ENCODE data around the gene SORCS2. TPM values are rescaled to one million over a fixed set of nuclear protein-coding genes. Genes with fewer than 3 reads are reported as not detected.

SORCS2 gene
- total RNA-seq, 2 experiments from 2014 or later = 0.03 TPM; not detected in 1

GRCh38 chr4:7154351-7154981, 37.9 kb upstream of the SORCS2 start:
- DNase-seq (ENCODE audit: low spot score) = no peak
- no peak for TF ChIP-seq EZH2phosphoT487 (IDR thresholded peaks at IDR 0.05; ENCODE audit: borderline replicate concordance, low read depth, low read length)
- TF ChIP-seq CTCF (conservative IDR thresholded peaks at IDR 0.05; ENCODE audit: low read length) = no peak
- Histone ChIP-seq H3K4me2 (ENCODE audit: low read length) (no peak overlapping the region), H2AFZ (ENCODE audit: low read length) (no peak overlapping the region), H3K27ac (ENCODE audit: low read depth, low read length, poor library complexity, severe bottlenecking) (no peak overlapping the region), H3K9me3 (ENCODE audit: low read length) (no peaks in the 10 kb centered on the region), H3K4me1 (ENCODE audit: insufficient read depth, low read length, poor library complexity, severe bottlenecking) (no peaks in the 10 kb centered on the region), H4K20me1 (ENCODE audit: insufficient read depth, low read length) (no peaks in the 10 kb centered on the region), H3K36me3 (ENCODE audit: insufficient read depth, low read length) (no peaks in the 10 kb centered on the region), H3K79me2 (ENCODE audit: insufficient read depth, low read depth, low read length) (no peaks in the 10 kb centered on the region), H3K9me2 (ENCODE audit: insufficient read depth, low read length) (no peaks in the 10 kb centered on the region), H3K4me3 (ENCODE audit: low read depth, low read length, poor library complexity, severe bottlenecking) (no peak overlapping the region)
- BruUV-seq (replicated peaks) = no TSS peak
- POLR2A ChIA-PET = no interaction called here
- CTCF ChIA-PET (ENCODE audit: unreplicated experiment) = no interaction called here
- intact Hi-C loops (cut with micrococcal nuclease; ENCODE audit: unreplicated experiment) = no loop called here

GRCh38 chr4:7155590-7156071, 36.7 kb upstream of the SORCS2 start:
- H3K4me3 ChIP-seq (ENCODE audit: low read depth, low read length, poor library complexity, severe bottlenecking) = no peak overlapping the region
- POLR2A ChIA-PET = no interaction called here
- H3K79me2 ChIP-seq (ENCODE audit: insufficient read depth, low read depth, low read length) = no peaks in the 10 kb centered on the region
- no peak for DNase-seq (ENCODE audit: low spot score)
- intact Hi-C loops (cut with micrococcal nuclease; ENCODE audit: unreplicated experiment) = no loop called here
- no peak for TF ChIP-seq EZH2phosphoT487 (IDR thresholded peaks at IDR 0.05; ENCODE audit: borderline replicate concordance, low read depth, low read length)
- TF ChIP-seq CTCF (conservative IDR thresholded peaks at IDR 0.05; ENCODE audit: low read length) = no peak
- no peak overlapping the region for H3K27ac ChIP-seq (ENCODE audit: low read depth, low read length, poor library complexity, severe bottlenecking)
- H3K4me2 ChIP-seq (ENCODE audit: low read length) = no peak overlapping the region
- H3K9me3 ChIP-seq (ENCODE audit: low read length) = no peaks in the 10 kb centered on the region
- BruUV-seq (replicated peaks) = no TSS peak
- no peaks in the 10 kb centered on the region for H3K36me3 ChIP-seq (ENCODE audit: insufficient read depth, low read length)
- no peaks in the 10 kb centered on the region for H3K9me2 ChIP-seq (ENCODE audit: insufficient read depth, low read length)
- no peaks in the 10 kb centered on the region for H4K20me1 ChIP-seq (ENCODE audit: insufficient read depth, low read length)
- no peaks in the 10 kb centered on the region for H3K4me1 ChIP-seq (ENCODE audit: insufficient read depth, low read length, poor library complexity, severe bottlenecking)
- CTCF ChIA-PET (ENCODE audit: unreplicated experiment) = no interaction called here
- no peak overlapping the region for H2AFZ ChIP-seq (ENCODE audit: low read length)

DNA sequence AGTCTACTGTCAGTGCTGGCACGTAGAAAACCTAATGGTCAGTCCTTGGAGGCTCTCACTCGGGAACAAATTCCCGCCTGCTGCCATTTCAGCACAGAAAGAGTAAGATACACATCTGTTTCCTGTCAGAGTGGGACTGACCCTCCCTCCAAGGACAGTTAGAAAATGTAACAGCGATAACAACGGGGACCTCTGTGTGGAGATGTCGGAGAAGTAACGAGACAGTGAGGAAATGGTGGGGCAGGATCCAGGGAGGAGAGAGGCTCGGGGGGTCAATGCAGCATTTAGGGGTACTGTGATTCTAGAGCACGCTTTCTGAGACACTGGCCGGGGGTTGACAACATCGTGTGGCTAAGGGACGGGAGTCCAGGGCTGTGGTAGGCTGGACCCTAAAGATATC, 36.0 kb upstream of the SORCS2 start:
- no peaks in the 10 kb centered on the region for H4K20me1 ChIP-seq (ENCODE audit: insufficient read depth, low read length)
- ChIA-PET CTCF (ENCODE audit: unreplicated experiment) (interaction anchor here (1.0 kb wide), 1 partner anchor 297 kb away, joined by 4 read pairs; no protein-coding TSS in a partner anchor), POLR2A (no interaction called here)
- no peaks in the 10 kb centered on the region for H3K9me3 ChIP-seq (ENCODE audit: low read length)
- intact Hi-C loops (cut with micrococcal nuclease; ENCODE audit: unreplicated experiment) = no loop called here
- BruUV-seq (replicated peaks) = no TSS peak
- no peaks in the 10 kb centered on the region for H3K9me2 ChIP-seq (ENCODE audit: insufficient read depth, low read length)
- no peaks in the 10 kb centered on the region for H3K79me2 ChIP-seq (ENCODE audit: insufficient read depth, low read depth, low read length)
- TF ChIP-seq CTCF (conservative IDR thresholded peaks at IDR 0.05; ENCODE audit: low read length) (no peak), EZH2phosphoT487 (IDR thresholded peaks at IDR 0.05; ENCODE audit: borderline replicate concordance, low read depth, low read length) (no peak)
- no peak overlapping the region for H2AFZ ChIP-seq (ENCODE audit: low read length)
- DNase-seq (ENCODE audit: low spot score) = no peak
- no peak overlapping the region for H3K4me2 ChIP-seq (ENCODE audit: low read length)
- no peaks in the 10 kb centered on the region for H3K36me3 ChIP-seq (ENCODE audit: insufficient read depth, low read length)
- H3K27ac ChIP-seq (ENCODE audit: low read depth, low read length, poor library complexity, severe bottlenecking) = no peak overlapping the region
- no peak overlapping the region for H3K4me3 ChIP-seq (ENCODE audit: low read depth, low read length, poor library complexity, severe bottlenecking)
- no peaks in the 10 kb centered on the region for H3K4me1 ChIP-seq (ENCODE audit: insufficient read depth, low read length, poor library complexity, severe bottlenecking)

All from OCI-LY7 (cell line).